Epithelial cell of prostate (primary cell): ENCODE measurements around the gene MECP2.

ENCODE experiments used
- DNase-seq: peaks from one replicate; pipeline ENCODE4 v3.0.0-alpha.2; 2011; ENCODE audit warnings: low read depth, low spot score
- H3K27ac ChIP-seq: fragments of 450-650 bp; 2 replicates; pipeline ENCODE4 v1.5.1; 2017; ENCODE audit warnings: mild to moderate bottlenecking

The MECP2 gene

GRCh38 chrX:153973127-153974002 is 124.2 kb downstream of the MECP2 start:
- no peak for DNase-seq
- H3K27ac ChIP-seq: peak overlapping the region; percentile 96

DNA sequence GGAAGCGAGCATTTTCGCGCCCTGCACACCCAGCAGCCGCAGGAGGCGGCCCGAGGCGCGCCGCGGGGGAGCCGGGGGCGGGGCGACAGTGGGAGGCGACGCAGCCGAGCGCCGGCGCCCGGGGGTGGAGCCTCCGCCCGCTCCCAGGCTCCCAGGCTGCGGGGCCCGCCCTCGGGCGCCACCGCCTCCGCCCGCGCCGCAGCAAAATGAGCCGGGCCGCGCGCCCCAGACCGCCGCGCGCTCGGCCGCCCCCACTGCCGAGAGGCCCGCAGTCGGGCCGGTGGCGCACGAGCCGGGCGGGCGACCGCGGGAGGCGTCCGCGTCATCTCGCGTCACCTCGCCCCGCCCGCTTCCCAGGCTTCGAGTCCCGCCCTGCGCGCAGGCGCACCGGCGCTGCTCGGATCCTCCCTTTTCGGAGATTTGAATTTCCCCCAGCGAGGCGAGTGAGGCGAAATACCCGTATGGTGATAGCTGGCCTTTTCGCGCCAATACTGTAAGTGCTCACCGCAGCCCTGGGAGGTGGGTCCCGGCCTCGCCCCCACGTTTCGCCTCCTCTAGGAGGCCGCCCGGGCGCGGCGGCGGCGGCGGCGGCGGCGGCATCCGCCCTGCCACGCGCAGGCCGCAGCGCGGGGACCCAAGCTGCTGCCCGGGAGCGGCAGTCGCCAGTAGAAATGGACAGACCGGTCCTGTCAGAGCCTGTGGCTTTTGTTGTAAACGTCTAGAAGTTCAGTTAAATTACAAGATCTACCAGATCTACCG is 125.0 kb downstream of the MECP2 start, which contains the start of gene TMEM187:
TMEM187 (plus strand) TSS at position 387 of the 759 bp plus-strand sequence. CDS start 9,309 bp downstream, outside the sequence.
- DNase-seq: no peak
- H3K27ac ChIP-seq: peak within 1 kb of the TSS; percentile 96
